HG03378 (cell line): ENCODE data around the gene PHETA1.

Experiments
- ATAC-seq: cut with Tn5 transposase; IDR thresholded peaks from one replicate; pipeline ENCODE4 v1.9.1; 2021; ENCODE audit warnings: mild to moderate bottlenecking, moderate library complexity; ENCODE audit not compliant: unreplicated experiment

Gene PHETA1

DNA sequence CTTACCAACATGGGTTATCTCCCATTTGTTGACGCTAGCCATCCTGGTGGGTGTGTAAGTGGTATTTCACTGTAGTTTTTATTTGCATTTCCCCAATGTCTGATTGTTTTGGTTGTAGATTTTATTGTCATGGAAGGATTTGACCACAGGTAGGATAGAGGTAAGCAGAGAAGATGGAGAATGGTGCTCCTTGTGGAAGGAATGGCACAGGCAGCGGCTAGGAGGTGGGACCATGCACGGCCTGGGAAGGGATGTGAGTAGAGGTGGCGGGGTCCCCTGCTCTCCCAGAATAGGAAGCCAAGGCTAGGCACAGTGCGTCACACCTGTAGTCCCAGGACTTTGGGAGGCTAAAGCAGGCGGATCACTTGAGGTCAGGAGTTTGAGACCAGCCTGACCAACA, 41.4 kb downstream of the PHETA1 start:
- no peak for ATAC-seq

DNA sequence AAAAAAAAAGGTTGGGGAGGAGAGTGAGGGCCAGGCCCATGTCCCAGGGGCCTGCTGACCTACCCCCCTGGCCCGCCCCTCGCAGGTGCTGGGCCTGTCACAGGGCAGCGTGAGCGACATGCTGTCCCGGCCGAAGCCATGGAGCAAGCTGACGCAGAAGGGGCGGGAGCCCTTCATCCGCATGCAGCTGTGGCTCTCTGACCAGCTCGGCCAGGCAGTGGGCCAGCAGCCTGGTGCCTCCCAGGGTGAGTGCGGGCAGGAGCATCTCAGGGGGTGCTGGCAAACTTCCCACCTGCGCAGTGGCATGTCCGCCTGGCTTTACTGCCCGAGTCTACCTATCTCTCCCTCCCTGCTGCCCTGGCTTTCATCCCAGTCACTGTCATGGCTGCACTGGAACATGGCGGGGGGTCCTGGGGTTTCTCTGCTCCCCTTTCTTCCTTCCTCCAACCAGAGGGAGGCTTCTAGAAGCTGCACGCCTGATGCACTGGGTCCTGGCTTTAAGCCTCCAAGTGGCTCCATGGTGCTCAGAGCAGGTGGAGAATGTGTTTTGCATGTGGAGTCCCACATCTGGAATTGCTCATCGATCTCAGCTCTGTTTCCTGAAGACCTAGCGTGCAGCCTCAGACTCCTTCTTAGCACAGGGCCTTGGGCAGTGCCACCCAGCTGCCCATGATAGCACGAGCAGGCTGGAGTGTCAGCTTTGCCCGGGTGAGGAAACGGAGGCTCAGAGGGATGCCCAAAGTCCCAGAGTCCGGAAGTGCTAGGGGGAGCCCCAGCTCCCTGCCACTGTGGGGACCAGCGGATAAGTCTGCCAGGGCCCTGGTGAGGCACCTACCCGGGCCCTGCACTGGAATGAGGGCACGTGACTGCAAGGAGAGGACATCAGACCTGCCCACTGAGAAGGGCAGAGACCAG, 46.3 kb downstream of the PHETA1 start:
- no peak for ATAC-seq

DNA sequence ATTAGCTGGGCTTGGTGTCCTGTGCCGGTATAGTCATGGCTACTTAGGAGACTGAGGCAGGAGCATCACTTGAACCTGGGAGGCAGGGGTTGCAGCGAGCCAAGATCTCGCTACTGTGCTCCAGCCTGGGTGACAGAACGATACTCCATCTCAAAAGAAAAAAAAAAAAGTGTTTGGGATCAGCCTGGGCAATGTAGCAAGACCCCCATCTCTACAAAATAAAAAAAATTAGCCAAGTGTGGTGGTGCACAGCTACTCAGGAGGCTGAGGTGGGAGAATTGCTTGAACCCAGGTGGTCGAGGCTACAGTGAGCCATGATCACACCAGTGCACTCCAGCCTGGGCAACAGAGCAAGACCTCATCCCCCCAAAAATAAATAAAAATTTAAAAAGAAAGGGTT, 47.6 kb downstream of the PHETA1 start:
- no peak for ATAC-seq

DNA sequence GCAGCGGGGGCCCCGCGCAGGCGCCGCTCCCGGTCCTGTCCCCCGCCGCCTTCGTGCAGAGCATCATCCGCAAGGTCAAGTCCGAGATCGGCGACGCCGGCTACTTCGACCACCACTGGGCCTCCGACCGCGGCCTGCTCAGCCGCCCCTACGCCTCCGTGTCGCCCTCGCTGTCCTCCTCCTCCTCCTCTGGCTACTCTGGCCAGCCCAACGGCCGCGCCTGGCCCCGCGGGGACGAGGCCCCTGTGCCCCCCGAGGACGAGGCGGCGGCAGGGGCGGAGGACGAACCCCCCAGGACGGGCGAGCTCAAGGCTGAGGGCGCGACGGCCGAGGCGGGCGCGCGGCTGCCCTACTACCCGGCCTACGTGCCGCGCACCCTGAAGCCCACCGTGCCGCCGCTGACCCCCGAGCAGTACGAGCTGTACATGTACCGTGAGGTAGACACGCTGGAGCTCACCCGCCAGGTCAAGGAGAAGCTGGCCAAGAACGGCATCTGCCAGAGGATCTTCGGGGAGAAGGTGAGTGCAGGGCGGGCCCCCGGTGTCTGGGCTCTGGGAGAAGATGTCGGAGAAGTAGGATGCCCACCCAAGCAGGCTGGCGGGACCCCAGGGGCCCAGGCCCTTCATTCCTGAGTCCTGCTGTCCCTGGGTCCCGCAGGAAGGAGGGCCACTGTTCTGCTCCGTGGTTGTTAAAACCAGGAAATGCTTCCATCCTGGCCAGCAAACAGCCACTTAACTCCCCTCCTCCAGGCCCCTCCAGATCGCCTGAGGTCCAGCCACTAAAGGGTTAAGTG, 48.4 kb downstream of the PHETA1 start:
- ATAC-seq, result no peak

DNA sequence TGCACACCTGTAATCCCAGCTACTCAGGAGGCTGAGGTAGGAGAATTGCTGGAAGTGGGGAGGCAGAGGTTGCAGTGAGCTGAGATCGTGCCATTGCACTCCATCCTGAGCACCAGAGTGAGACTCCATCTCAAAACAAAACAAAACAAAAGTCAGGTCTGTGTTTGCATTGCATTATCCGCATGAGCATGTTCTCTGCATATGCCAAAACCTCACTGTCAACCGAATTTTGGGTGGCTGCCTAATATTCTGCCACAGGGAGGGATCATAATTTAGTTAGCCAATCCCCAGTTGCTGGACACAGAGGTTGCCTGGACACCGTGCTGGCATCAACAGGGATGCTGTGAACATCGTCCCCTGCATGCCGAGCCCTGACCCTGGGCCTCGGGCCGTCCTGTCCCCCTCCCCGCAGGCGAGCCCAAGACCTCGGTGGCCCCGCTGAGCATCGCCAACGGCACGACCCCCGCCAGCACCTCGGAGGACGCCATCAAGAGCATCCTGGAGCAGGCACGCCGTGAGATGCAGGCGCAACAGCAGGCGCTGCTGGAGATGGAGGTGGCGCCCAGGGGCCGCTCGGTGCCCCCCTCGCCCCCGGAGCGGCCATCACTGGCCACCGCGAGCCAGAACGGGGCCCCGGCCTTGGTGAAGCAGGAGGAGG, 49.2 kb downstream of the PHETA1 start:
- ATAC-seq, result no peak

DNA sequence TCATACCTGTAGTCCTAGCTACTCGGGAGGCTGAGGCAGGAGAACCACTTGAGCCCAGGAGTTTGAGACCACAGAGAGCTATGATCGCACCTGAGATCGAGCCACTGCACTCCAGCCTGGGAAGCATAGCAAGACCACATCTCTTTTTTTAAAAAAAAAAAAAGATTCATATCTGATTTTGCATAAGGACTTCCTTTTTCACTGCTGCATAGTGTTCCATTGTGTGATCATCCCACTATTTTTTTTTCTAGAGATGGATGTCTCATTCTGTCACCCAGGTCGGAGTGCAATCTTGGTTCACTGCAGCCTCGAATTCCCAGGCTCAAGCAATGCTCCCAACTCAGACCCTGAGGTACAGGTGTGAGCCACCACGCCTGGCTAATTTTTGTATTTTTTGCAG, 50.4 kb downstream of the PHETA1 start:
- ATAC-seq, result no peak

DNA sequence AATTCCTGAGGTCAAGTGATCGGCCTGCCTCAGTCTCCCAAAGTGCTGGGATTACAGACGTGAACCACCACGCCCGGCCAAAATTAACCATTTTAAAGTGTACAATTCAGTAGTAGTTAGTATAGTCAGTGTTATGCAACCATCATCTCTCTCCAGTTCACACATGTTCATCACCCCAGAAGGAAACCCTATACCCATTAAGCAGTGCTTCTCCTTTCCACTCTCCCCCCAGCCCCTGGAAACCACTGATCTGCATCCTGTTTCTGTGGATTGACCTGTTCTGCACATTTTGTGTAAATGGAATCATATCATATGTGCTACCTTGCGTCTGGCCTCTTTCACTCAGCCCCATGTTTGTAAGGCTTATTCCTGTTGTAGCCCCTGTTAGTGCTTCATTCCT, 52.2 kb downstream of the PHETA1 start:
- no peak for ATAC-seq

DNA sequence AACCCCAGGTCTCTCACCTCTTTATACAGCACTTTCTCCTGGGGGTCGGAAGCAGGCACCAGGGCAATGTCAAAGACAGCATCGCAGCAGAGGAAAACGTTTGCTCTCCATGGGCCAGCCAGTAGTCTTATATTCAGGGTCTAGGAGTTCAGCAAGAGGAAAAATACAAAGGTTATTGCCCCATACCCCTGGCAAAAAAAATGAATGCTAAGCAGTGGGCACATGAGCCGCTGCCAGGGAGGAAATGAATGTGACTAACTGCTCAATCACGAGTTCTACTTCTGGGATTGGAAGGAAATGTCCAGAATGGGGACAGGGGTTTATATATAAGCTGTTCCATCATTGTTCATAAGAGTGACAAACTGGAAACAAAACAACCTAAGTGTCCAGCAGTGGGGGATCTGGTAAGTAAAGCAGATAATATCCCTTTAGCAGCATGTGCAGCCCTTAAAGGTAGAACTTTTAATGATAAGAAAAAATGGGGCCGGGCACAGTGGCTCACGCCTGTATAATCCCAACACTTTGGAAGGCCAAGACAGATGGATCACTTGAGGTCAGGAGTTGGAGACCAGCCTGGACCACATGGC, 53.8 kb downstream of the PHETA1 start:
- no peak for ATAC-seq

DNA sequence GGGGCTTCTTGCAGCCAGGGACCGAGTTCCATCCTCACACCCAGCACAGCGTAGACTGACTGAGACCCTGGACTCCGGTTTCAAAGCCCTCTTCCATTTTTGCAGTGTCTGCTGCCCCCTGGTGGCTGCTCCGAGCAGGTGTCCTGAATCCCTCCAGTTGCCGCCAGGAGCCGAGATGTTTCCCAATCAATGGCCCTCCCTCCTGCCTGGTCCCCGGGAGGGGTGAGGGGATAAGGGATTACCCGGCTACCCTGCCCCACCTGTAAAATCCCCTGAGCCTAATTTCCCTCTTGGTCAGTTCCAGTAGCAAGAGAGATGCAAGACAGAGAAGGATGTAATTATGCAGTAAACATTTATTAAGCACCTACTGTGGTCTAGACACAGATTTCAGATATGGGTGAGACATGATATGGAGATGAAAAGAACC, 55.0 kb downstream of the PHETA1 start:
- ATAC-seq, result no peak

DNA sequence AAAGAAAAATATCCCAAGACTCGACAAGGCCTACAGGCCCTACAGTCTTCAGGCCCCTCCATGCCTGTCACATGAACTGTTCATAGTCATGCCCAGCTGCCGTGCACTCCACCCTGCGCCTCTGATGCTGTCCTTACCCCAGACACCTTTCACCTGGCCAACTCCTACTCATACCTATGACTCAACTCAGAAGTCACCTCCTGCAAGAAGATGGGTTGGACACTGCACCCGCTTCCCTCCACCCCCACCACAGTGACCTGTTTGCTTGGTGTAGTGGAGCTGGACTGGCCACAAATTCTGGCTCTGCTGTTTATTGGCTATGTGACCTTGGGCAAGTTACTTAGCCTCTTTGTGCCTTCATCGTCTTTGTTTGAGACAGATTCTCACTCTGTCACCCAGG, 56.2 kb downstream of the PHETA1 start:
- no peak for ATAC-seq

DNA sequence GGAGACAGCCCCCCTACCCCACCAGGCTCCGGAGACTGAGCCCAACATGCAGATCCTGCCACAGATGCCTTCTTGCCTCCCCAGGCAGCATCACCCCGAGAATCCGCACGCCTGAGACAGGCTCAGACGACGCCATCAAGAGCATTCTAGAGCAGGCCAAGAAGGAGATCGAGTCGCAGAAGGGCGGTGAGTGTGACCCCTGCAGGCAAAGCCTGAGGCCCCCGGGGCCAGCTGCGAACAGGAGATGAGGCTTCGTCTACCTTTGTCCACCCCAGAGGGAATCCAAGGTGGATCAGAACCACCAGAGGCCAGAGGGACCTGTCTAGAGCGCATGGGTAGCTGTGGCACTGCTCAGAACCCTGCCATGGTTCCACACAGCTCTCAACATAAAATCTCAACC, 56.9 kb downstream of the PHETA1 start:
- no peak for ATAC-seq

DNA sequence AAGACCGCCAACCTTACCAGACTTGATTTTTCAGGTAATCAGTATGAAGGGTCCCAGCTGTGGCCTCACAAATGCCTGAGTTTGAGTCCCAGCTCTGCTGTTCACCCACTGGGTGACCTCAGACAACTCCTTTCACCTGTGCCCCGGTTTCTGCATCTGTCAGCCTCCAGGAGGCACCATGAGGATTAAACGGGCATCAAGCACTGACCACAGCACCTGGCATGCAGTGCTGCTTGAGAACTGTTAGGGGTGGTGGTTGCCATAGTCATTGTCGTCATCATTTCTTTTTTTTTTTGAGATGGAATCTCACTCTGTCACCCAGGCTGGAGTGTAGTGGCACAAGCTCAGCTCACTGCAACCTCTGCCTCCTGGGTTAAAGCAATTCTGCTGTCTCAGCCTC, 57.9 kb downstream of the PHETA1 start:
- no peak for ATAC-seq
